K562 (cell line): Measurements from ENCODE around the gene RABL6. TPM values are rescaled to one million over a fixed set of nuclear protein-coding genes. Genes with fewer than 3 reads are reported as not detected.
A peak's percentile ranks its signal among the peaks of the same experiment; 100 is the strongest.

Experiments used
- ARNT ChIP-seq, 2 experiments: fragments of 450-650 bp; IDR thresholded peaks; 2 replicates each; pipeline ENCODE4 v1.6.1; 2016; ENCODE audit warnings: mild to moderate bottlenecking in 1 of 2
- polyA plus RNA-seq, 8 experiments: library from polyadenylated mRNA; depleted of rRNA in 4 of 8; stranded (reverse) in 5 of 8; unstranded in 3 of 8; fragments of >200 nt; fragmentation: Nextera tagmentation in 2 of 8; fragmentation: Illumina TruSeq in 1 of 8; extraction: Ambion mirVana in 2 of 8; extraction: Trizol in 1 of 8; gene quantifications; 2 replicates each; pipeline versions ENCODE4 v1.2.1 to v1.2.3, GENCODE V29; 2011 to 2014; ENCODE audit warnings: inconsistent platforms in 1 of 8, missing spikeins in 1 of 8
- total RNA-seq, 7 experiments: library from RNA; depleted of rRNA in 6 of 7; stranded (reverse); fragments of >200 nt in 6 of 7; fragmentation: Illumina TruSeq in 2 of 7; extraction: Trizol in 2 of 7; gene quantifications; 2 replicates each; pipeline versions ENCODE4 v1.2.1 to v1.2.3, GENCODE V29; 2011 to 2021; ENCODE audit warnings: low replicate concordance in 1 of 7
- TF ChIP-seq, protein P1 (sequence below): fragments of 450-650 bp; IDR thresholded peaks from 2 replicates; pipeline ENCODE4 v1.6.1; 2016; ENCODE audit warnings: borderline replicate concordance
- TF ChIP-seq, protein P2 (sequence below), 2 experiments: fragments of 450-650 bp; IDR thresholded peaks; 2 replicates each; pipeline ENCODE4 v1.6.1; 2018; ENCODE audit warnings: mild to moderate bottlenecking in 2 of 2, low read depth in 1 of 2; ENCODE audit not compliant: partially characterized antibody in 2 of 2

The RABL6 gene
- total and polyA plus RNA-seq, 9 of the 15 experiments (the other 6 are each of a cell fraction or from before 2014, with no cell fraction given), result 5.6 to 181 (median 84.5) TPM

DNA sequence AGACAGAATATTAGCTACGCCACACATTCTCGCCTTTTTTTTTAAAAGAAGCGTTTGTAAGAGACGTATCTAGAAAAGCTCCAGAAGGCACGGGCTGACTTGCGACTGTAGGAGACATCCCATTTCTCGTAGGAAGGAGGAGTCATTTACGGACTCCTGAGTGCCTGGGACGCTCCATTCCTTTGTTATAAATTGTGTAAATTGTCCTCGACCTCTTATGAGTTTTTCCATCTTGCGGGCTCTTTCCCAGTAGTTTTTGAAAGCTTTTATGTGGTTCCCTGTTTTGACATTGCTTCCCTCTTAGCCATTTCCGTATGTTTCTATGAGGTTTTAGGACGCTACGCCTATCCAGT, 1.0 kb downstream of the RABL6 start (continued):
- TF ChIP-seq, protein P1, sequence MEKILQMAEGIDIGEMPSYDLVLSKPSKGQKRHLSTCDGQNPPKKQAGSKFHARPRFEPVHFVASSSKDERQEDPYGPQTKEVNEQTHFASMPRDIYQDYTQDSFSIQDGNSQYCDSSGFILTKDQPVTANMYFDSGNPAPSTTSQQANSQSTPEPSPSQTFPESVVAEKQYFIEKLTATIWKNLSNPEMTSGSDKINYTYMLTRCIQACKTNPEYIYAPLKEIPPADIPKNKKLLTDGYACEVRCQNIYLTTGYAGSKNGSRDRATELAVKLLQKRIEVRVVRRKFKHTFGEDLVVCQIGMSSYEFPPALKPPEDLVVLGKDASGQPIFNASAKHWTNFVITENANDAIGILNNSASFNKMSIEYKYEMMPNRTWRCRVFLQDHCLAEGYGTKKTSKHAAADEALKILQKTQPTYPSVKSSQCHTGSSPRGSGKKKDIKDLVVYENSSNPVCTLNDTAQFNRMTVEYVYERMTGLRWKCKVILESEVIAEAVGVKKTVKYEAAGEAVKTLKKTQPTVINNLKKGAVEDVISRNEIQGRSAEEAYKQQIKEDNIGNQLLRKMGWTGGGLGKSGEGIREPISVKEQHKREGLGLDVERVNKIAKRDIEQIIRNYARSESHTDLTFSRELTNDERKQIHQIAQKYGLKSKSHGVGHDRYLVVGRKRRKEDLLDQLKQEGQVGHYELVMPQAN, result no peak
- TF ChIP-seq ARNT (IDR thresholded peaks at IDR 0.05), result peak in 1 of 2 experiments; percentile 89; a peak in 2 of 4 replicates
- TF ChIP-seq, protein P2, sequence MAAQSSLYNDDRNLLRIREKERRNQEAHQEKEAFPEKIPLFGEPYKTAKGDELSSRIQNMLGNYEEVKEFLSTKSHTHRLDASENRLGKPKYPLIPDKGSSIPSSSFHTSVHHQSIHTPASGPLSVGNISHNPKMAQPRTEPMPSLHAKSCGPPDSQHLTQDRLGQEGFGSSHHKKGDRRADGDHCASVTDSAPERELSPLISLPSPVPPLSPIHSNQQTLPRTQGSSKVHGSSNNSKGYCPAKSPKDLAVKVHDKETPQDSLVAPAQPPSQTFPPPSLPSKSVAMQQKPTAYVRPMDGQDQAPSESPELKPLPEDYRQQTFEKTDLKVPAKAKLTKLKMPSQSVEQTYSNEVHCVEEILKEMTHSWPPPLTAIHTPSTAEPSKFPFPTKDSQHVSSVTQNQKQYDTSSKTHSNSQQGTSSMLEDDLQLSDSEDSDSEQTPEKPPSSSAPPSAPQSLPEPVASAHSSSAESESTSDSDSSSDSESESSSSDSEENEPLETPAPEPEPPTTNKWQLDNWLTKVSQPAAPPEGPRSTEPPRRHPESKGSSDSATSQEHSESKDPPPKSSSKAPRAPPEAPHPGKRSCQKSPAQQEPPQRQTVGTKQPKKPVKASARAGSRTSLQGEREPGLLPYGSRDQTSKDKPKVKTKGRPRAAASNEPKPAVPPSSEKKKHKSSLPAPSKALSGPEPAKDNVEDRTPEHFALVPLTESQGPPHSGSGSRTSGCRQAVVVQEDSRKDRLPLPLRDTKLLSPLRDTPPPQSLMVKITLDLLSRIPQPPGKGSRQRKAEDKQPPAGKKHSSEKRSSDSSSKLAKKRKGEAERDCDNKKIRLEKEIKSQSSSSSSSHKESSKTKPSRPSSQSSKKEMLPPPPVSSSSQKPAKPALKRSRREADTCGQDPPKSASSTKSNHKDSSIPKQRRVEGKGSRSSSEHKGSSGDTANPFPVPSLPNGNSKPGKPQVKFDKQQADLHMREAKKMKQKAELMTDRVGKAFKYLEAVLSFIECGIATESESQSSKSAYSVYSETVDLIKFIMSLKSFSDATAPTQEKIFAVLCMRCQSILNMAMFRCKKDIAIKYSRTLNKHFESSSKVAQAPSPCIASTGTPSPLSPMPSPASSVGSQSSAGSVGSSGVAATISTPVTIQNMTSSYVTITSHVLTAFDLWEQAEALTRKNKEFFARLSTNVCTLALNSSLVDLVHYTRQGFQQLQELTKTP (IDR thresholded peaks at IDR 0.05; ENCODE audit: low read depth in 1 of 2, partially characterized antibody in 2 of 2), result peak in 1 of 2 experiments; percentile 22
